COR-L47 (cell line): ENCODE results near the gene SNRPD3.
"Not testable (repeated sequence)": the region's sequence is repeated elsewhere in the genome, so short reads cannot be mapped to it uniquely, and the experiment has no call there.

Source experiments
- DNase-seq: peaks from one replicate; lab custom pipeline; 2025; lab: John Stamatoyannopoulos, UW

The SNRPD3 gene

DNA sequence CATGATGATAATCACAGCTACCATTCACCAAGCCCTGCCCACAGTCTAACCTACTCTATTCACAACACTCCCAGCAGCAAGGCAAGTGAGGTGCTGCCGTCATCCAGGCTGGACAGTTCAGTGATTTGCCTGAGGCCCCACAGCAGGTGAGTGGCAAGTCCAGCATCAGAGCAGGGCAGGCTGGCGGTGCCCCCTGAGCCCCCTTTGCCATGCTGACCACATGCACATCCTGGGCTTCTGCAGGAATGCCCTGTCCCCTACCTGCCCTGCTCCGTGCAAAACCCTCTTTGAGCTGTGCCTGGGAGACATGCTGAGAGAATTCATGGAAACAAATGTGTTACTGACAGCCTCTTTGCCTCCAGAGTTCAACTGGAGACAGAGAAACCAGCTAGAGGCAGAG, 54.1 kb downstream of the SNRPD3 start:
- not testable (repeated sequence) for DNase-seq

DNA sequence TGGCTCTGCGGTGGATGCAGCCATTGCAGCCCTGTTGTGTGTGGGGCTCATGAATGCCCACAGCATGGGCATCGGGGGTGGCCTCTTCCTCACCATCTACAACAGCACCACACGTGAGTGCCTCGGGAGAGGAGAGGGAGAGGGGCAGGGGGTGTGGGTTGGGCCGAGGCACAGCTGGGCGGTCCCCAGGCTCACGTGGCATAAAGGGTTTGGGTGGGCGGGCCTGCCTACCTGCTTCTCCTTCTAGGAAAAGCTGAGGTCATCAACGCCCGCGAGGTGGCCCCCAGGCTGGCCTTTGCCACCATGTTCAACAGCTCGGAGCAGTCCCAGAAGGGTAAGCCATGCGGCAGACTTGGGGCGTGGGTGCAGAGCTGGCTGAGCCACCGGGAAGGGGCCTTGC, 59.0 kb downstream of the SNRPD3 start:
- not testable (repeated sequence) for DNase-seq

DNA sequence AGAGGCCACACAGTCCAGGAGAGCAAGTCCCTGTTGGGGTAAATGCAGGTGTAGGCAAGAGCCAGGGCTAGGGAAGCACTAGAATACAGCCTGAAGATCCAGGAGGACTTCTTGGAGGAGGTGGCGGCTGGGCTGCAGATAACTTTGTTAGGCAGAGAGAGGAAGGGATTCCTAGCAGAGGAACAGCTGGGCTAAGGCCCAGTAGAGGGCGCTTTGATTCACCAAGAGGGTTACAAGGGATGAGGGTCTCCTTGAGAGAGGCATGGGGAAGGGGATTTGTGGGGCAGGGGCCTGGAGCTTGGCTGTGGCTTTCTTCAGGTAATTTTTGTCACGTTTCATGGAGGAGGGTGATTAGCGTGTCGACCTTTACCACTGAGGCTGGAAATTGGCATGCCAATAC, 65.4 kb downstream of the SNRPD3 start:
- not testable (repeated sequence) for DNase-seq

DNA sequence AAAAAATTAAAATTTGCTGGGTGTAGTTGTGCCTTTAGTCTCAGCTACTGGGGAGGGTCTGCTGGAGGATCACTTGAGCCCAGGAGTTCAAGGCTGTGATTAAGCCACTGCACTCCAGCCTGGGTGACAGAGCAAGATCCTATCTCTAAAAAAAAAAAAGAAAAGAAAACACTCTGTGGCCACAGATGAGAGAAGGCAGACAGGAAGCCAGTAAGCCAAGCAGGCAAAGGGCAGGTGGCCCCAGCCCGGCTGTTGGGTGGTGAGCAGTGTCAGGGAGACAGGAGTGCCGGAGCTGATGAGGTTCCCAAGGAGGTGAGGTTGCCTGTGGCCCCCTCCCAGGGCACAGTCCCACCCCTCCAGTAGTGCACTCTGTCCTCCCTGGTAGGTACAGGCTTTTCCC, 66.8 kb downstream of the SNRPD3 start:
- DNase-seq: not testable (repeated sequence)
